GM18517 (cell line): ENCODE measurements around the gene CRYBA4.

Source experiments
- ATAC-seq: cut with Tn5 transposase; IDR thresholded peaks from one replicate; pipeline ENCODE4 v1.9.1; 2021; ENCODE audit warnings: mild to moderate bottlenecking, moderate library complexity; ENCODE audit not compliant: unreplicated experiment

The CRYBA4 gene

GRCh38 chr22:26658671-26659478 lies 37.1 kb downstream of the CRYBA4 start:
- peak; percentile 70 for ATAC-seq

- ATAC-seq = no peak
Measured at GRCh38 chr22:26660356-26660755, 38.6 kb downstream of the CRYBA4 start.

- no peak for ATAC-seq
Measured at GRCh38 chr22:26660961-26661578, 39.3 kb downstream of the CRYBA4 start.

- no peak for ATAC-seq
Measured at GRCh38 chr22:26662160-26662559, 40.4 kb downstream of the CRYBA4 start.

GRCh38 chr22:26663374-26663923 lies 41.7 kb downstream of the CRYBA4 start:
- no peak for ATAC-seq

GRCh38 chr22:26665813-26666231 lies 44.1 kb downstream of the CRYBA4 start:
- ATAC-seq = peak; percentile 8

- no peak for ATAC-seq
Measured at GRCh38 chr22:26667140-26667539, 45.4 kb downstream of the CRYBA4 start.

GRCh38 chr22:26669060-26669481 lies 47.3 kb downstream of the CRYBA4 start:
- ATAC-seq = no peak

GRCh38 chr22:26670459-26670858 lies 48.7 kb downstream of the CRYBA4 start:
- ATAC-seq = no peak

- no peak for ATAC-seq
Measured at GRCh38 chr22:26671317-26672059, 49.7 kb downstream of the CRYBA4 start.

- peak; percentile 11 for ATAC-seq
Measured at GRCh38 chr22:26672060-26672471, 50.3 kb downstream of the CRYBA4 start.

- ATAC-seq = peak; percentile 64
Measured at GRCh38 chr22:26672590-26673468, 51.1 kb downstream of the CRYBA4 start.

GRCh38 chr22:26673486-26673885 lies 51.7 kb downstream of the CRYBA4 start:
- no peak for ATAC-seq

GRCh38 chr22:26674211-26675190 lies 52.7 kb downstream of the CRYBA4 start:
- no peak for ATAC-seq

- ATAC-seq = no peak
Measured at GRCh38 chr22:26675687-26676268, 54.0 kb downstream of the CRYBA4 start.

GRCh38 chr22:26677217-26677616 lies 55.5 kb downstream of the CRYBA4 start:
- ATAC-seq = no peak

- ATAC-seq = no peak
Measured at GRCh38 chr22:26679003-26679629, 57.4 kb downstream of the CRYBA4 start.
